Raji (cell line): ENCODE measurements around the gene FAM210B.
A peak's percentile ranks its signal among the peaks of the same experiment; 100 is the strongest.

Experiments used
- POLR2A ChIP-seq: IDR thresholded peaks from 2 replicates; pipeline ENCODE4 v1.6.1; 2011; ENCODE audit warnings: low read depth, low read length, control low read depth; ENCODE audit not compliant: insufficient read depth

Gene FAM210B

GRCh38 chr20:56380375-56380774 lies 21.6 kb downstream of the FAM210B start:
- no peak for TF ChIP-seq POLR2A

- TF ChIP-seq POLR2A = no peak
Measured at GRCh38 chr20:56381501-56381900, 22.7 kb downstream of the FAM210B start.

- no peak for TF ChIP-seq POLR2A
Measured at GRCh38 chr20:56382696-56383095, 23.9 kb downstream of the FAM210B start.

- TF ChIP-seq POLR2A = no peak
Measured at GRCh38 chr20:56383334-56383733, 24.6 kb downstream of the FAM210B start.

GRCh38 chr20:56385130-56385529 lies 26.4 kb downstream of the FAM210B start:
- TF ChIP-seq POLR2A = no peak

- TF ChIP-seq POLR2A = no peak
Measured at GRCh38 chr20:56386219-56386618, 27.4 kb downstream of the FAM210B start.

GRCh38 chr20:56388882-56389281 lies 30.1 kb downstream of the FAM210B start:
- TF ChIP-seq POLR2A = no peak

- no peak for TF ChIP-seq POLR2A
Measured at GRCh38 chr20:56389807-56390206, 31.0 kb downstream of the FAM210B start.

- no peak for TF ChIP-seq POLR2A
Measured at GRCh38 chr20:56391037-56391436, 32.3 kb downstream of the FAM210B start.

- TF ChIP-seq POLR2A = no peak
Measured at GRCh38 chr20:56391596-56392131, 32.9 kb downstream of the FAM210B start.

GRCh38 chr20:56392132-56392880 lies 33.5 kb downstream of the FAM210B start, which contains the start of the genes AURKA and CSTF1:
AURKA (minus strand) TSS chr20:56392215; CDS start chr20:56388197, 4,018 bp downstream.
CSTF1 (plus strand) TSS chr20:56392645; CDS start chr20:56395553, 2,908 bp downstream.
- TF ChIP-seq POLR2A = peak; percentile 73

- no peak for TF ChIP-seq POLR2A
Measured at GRCh38 chr20:56392881-56393482, 34.2 kb downstream of the FAM210B start.

- no peak for TF ChIP-seq POLR2A
Measured at GRCh38 chr20:56393653-56394052, 34.9 kb downstream of the FAM210B start.

GRCh38 chr20:56395166-56395565 lies 36.4 kb downstream of the FAM210B start:
- TF ChIP-seq POLR2A = no peak

- no peak for TF ChIP-seq POLR2A
Measured at GRCh38 chr20:56400001-56400640, 41.3 kb downstream of the FAM210B start.

GRCh38 chr20:56403465-56403864 lies 44.7 kb downstream of the FAM210B start:
- TF ChIP-seq POLR2A = no peak
